Nucleus accumbens (tissue), 56 donors: ENCODE results near the gene FAM200C.
A peak's percentile ranks its signal among the peaks of the same experiment; 100 is the strongest.
"Not testable (repeated sequence)": the region's sequence is repeated elsewhere in the genome, so short reads cannot be mapped to it uniquely, and the experiment has no call there.

ENCODE experiments used
- DNase-seq, 56 donors: peaks; one replicate each; lab custom pipeline; 2025; lab: John Stamatoyannopoulos, UW

Gene FAM200C

DNA sequence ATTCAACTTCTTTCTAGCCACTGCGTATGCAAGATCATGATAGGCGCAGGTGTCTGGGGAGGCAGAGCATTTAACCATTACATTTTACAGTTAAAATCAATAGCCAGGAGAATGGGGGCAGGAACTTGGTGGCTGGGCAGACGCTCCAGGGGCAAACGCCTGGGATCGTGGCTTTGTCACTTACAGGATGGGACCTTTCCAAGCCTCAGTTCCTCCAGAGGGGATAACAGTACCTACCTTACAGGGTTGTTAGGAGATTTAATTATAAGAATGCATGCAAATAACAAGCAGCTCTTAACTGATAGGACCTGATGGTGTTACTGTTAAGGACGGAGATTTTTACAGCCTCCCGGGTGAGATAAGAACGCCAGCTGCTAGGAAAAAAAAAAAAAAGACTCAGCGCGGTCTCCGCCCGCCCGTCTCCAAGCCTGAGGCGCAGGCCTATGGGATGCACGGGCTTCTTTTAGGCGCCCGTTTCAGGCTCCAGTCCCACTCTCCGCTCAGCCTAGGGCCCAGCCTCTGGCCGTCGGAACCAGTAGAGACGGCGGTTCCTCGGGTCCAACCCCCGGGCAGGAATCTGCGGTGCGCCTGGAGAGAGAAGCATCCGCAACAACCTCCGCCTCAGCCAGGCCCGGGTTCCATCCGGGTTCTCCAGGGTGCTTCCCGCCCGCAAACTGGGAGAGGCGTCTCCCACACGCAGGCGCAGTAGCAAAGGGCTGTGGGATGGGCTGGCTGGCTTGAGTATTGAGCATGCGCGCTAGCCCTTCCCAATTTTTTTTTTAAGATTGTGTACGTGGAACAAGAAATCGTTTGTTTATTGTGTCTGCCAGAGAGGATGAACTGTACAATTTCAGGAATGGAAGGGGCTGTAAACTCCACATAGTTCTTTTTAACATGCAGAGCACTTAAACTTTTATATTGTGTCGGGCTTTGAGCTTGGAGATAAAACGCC, at the start of gene FAM200C:
FAM200C (minus strand) TSS at position 653 of the 952 bp plus-strand sequence. CDS start 4,564 bp downstream, outside the sequence.
- DNase-seq, result peak; percentile 51 to 94 (median 88)

GRCh38 chr5:160449458-160449857, 49.6 kb upstream of the FAM200C start:
- no peak for DNase-seq

- DNase-seq, result no peak
Measured at GRCh38 chr5:160448886-160449285, 49.0 kb upstream of the FAM200C start.

- DNase-seq, result no peak
Measured at GRCh38 chr5:160445751-160446150, 45.9 kb upstream of the FAM200C start.

GRCh38 chr5:160445132-160445531, 45.3 kb upstream of the FAM200C start:
- no peak for DNase-seq

DNA sequence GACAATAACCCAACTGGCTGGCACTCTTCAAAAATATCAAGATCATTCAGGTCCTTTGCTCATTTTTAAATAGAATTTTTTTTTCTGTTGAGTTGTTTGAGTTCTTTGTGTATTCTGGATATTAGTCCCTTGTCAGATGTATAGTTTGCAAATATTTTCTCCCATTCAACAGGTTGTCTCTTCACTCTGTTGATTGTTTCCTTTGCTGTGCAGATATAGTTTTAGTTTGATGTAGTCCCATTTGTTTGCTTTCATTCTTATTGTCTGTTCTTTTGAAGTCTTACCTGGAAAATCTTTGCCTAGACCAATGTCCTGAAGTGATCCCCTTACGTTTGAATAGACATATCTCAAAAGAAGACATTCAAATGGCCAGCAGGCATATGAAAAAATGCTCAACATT, 44.6 kb upstream of the FAM200C start:
- no peak for DNase-seq

GRCh38 chr5:160442824-160443431, 43.1 kb upstream of the FAM200C start:
- DNase-seq, result no peak

DNA sequence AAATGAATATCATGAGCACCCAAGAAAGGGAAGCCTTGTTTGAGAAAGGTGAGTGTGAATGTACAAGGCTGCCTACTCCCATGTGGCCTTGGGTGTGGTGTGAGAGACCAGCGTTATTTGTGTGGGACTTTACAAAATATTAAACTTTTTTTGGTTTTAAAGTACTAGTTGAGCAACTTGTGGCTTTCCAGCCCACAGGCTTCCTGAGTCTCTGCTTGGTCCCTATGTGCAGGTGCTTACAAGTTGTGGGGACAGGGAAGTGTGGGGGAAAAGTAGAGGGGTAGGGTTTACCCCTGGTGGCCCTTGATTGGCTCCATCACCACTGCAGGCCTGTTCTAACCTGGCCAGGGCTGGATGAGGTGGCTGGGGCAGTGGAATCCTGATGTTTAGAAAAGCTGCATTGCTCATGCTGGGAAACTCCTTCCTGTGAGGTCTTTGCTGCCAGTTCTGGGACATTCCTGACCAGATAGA, 41.5 kb upstream of the FAM200C start:
- no peak for DNase-seq

- DNase-seq, result peak in 54 of 56 donors; percentile 18 to 94 (median 73)
Measured at GRCh38 chr5:160439205-160439600, 39.3 kb upstream of the FAM200C start.

- peak in 42 of 56 donors; percentile 7 to 75 (median 37) for DNase-seq
Measured at GRCh38 chr5:160438316-160439204, 38.7 kb upstream of the FAM200C start.

DNA sequence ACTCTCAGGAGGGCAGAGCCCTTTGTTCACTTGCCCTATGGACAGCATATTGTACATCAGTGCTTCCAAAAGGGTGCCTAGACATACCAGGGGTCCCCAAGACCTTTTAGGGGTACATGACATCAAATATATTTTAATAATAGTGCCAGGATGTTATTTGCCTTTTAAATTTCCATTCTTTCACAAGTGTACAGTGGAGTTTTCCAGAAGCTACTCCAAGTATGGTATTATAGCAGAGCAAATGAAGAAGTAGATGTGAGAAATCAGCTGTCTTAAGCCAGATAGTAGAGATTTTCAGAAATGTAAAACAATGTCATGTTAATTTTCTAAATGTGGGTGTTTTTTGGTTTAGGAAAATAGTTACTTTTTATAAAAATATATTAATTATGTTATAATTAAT, 37.4 kb upstream of the FAM200C start:
- DNase-seq, result no peak

DNA sequence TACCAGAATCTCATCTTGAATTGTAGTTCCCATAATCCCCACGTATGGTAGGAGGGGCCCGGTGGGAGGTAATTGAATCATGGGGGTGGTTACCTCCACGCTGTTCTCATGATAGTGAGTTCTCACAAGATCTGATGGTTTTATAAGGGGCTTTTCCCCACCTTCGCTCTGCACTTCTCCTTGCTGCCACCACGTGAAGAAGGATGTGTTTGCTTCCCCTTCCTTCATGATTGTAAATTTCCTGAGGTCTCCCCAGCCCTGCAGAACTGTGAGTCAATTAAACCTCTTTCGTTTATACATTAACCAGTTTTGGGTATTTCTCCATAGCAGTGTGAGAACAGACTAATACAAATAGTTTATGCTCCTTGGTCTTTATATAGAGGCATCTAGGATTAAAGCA, 36.8 kb upstream of the FAM200C start:
- DNase-seq, result not testable (repeated sequence)

GRCh38 chr5:160436017-160436416, 36.2 kb upstream of the FAM200C start:
- no peak for DNase-seq

GRCh38 chr5:160435532-160435931, 35.7 kb upstream of the FAM200C start:
- no peak for DNase-seq

DNA sequence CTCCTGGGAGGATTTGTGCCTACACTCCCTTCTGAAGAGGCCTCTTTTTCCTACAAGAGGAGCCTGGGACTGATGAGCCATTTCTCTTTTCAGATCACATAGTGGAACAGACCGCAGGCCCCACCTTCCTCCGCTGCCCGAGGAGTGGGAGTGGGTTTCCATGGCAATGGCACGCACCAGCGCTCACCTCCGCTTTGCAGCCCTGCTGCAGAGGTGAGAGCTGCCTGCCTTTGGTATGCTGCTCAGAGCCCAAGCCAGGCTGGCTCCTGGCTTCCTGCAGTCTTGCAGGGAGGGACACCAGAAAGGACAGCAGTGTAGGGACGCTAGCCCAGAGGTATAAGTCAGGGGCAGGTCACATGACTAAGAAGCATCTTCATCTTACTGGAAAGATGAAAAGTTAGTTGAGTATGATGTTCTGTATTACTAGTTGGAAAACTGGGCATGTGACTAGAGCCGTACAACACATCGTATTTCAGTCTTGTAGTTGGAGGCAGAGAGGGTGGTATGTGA, 34.2 kb upstream of the FAM200C start:
- DNase-seq, result peak in 47 of 56 donors; percentile 3 to 88 (median 53)

DNA sequence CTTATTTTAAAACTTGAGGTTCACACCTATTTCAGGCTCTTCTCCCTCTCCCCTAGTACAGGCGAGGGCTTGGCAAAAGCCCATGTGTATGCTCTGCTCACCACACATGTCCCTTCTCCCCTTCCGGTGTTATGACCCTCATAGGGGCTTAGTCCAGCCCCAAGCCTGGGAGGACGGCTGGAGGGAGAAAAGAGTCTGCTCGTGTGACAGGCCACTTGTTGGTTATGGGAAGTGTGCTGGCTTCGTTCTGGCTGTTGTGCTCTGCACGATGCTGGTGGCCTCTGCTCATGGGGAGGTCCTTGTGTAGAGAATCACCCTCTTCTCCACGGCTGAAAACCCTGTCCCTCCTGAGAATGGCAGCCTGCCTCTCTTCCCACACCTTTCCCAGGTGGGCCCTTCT, 32.9 kb upstream of the FAM200C start:
- no peak for DNase-seq

DNA sequence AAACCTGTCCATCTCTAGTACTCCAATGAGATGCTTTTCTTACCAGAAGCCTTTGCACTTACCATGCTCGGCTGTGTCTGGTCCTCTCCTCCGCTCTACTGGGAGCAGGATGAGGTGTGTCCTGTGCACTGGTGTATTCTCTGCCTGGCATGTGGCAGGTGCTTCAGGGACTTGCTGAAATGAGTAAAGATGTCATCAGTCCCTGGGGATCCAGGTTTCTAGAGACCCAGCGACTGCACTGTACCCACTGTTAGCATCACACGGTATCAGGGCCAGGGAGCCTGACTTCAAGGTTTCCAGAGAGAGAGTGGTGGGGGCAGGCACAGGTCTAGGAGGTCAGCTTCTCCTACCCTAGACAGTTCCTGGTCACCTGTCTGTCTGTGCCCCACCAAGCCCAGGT, 32.3 kb upstream of the FAM200C start:
- no peak for DNase-seq

- DNase-seq, result no peak
Measured at GRCh38 chr5:160427607-160428006, 27.8 kb upstream of the FAM200C start.

GRCh38 chr5:160423099-160423498, 23.2 kb upstream of the FAM200C start:
- no peak for DNase-seq

DNA sequence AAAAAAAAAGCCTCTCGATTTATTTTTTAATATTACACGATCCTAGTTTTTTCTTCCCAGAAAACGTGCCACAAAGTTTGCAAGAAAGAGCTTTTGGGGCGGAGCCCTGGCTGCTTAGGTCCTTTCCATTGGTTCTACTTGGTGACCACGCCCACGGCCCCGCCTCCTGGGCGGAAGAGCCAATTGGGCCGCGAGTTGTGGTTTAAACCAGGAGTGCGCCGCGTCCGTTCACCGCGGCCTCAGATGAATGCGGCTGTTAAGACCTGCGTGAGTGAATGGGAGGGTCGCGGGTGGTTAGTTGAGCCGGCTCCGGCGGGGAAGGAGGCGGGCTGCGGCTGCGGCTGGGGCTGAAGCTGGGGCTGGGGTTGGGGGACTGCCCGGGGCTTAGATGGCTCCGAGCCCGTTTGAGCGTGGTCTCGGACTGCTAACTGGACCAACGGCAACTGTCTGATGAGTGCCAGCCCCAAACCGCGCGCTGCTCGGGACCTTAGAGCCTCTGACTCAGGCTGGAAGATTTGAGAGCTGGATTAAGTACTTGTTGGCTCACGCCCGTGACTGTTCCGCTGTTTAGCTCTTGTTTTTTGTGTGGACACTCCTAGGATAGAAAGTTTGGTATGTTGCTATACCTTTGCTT, 21.9 kb upstream of the FAM200C start, which contains the start of gene PTTG1:
PTTG1 (plus strand) TSS at position 231 of the 634 bp plus-strand sequence. CDS start 458 bp downstream, outside the sequence.
- peak in 55 of 56 donors; percentile 32 to 94 (median 80) for DNase-seq
